ENCODE measurements around the gene B4GALNT4. TPM values are rescaled to one million over a fixed set of nuclear protein-coding genes. Genes with fewer than 3 reads are reported as not detected.
"Not testable (repeated sequence)": the region's sequence is repeated elsewhere in the genome, so short reads cannot be mapped to it uniquely, and the experiment has no call there.

The B4GALNT4 gene
- total RNA-seq, 1 donor from 2014 or later = 99.5 TPM

DNA sequence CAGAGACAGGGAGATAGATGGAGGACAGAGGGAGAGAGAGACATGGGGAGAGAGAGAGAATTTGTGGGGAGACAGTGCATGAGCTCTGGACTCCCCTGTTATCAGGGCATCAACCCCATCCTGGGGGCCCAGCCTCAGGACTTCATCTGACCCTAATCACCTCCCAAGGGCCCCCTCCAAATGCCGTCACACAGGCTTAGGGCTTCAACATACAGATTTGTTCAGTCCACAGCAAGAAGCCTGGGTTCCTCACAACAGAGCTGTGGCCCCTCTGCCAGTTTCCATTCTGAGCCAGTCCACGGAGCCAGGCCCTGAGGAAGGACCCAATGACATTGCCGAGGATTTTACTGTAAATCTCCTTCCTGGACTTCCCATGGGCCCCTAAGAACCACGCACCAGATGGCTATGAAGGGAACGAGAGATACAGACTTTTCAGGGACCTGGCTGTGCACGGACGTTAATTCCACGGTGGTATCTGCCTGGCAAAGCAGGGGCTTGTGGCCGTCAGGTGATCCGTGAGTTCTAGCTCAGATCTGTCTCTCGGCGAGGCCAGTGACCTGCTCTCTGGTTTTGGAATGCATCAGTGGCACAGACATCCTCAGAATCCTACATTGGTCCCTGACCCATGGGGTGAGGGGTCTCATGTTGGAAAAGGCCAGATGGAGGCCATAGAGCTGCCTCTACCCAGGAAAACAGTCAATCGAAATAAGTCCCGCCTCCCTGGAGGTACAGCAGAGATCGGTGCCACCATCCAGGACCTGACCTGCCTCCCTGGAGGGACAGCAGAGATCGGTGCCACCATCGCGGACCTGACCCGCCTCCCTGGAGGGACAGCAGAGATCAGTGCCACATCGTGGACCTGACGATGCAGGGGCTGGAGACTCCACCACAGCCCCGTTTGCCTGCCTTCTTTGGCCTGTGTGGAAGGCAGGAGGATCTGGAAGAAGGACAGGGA is 8.7 kb upstream of the B4GALNT4 start:
- no peak for DNase-seq

GRCh38 chr11:362642-363442 is 6.5 kb upstream of the B4GALNT4 start:
- DNase-seq = no peak

DNA sequence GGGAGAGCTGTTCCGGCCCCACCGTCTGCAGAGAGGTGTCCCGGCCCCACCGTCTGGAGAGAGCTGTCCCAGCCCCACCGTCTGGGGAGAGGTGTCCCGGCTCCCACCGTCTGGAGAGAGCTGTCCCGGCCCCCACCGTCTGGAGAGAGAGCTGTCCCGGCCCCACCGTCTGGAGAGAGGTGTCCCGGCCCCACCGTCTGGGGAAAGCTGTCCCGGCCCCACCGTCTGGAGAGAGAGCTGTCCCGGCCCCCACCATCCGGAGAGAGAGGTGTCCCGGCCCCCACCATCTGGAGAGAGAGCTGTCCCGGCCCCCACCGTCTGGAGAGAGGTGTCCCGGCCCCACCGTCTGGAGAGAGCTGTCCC is 5.9 kb upstream of the B4GALNT4 start:
- DNase-seq = not testable (repeated sequence)

DNA sequence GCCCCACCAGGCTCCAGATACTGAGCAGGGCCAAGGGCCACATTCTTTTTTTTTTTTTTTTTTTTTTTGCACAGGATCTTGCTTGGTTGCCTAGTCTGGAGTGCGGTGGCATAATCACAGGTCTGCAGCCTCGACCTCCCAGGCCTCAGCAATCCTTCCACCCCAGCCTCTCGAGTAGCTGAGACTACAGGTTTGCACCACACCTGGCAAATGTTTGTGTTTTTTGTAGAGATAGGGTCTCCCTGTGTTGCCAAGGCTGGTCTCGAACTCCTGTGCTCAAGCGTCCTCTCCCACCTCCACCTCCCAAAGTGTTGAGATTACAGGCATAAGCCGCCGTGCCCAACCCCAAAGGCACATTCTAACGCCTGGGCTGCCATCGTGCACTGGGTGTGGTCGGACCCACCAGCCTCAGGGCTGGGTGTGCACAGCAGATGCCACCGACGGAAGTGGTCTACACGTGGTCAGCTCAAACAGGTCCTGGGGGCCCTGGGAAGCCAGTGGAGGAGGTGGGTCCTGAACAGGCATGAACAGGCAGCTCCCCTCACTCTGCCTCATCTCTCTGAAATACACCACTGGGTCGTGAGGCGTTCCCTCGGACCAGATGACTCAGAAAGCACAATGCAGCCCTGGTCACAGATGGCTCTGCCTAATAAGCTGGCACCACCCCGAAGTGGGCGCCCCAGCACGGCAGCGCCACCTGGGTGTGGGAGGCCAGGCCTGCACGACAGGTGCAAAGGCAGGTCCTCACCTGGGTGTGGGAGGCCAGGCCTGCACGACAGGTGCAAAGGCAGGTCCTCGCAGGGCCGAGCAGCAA is 5.1 kb upstream of the B4GALNT4 start:
- no peak for DNase-seq

DNA sequence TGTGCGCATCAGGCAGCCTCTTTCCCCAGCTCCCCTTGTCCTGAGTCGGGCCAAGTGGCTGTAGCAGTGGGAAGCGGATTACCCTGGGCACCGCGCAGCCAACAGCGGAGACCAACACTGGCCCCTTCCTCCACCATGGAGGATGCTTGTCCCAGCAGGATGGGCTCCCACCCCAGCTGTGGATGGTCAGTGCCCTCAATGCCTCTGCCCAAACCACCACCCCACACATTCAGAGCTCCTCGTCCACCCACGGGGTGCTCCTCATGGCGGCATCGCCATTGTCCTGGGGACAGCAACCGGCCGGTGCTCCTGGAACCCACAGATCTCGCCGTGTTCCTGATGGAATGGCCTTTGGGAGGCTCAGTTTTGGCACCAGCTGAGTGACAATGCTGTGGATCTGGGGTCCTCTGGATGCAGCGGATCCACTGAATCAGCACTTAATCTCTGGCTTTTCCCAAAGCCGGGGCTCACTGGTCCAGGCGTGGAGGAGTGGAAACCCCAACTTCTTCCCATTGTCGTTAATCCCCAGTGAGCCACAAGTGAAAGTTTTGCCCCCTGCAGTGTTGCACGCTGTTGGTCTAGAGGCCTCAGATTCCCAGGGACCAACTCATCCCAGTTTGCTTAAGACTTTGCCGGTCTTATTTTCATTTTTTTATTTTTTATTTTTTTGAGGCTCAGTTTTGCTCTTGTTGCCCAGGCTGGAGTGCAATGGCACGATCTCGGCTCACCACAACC is 4.1 kb upstream of the B4GALNT4 start:
- no peak for DNase-seq

- DNase-seq = no peak
Measured at GRCh38 chr11:365831-366230, 3.5 kb upstream of the B4GALNT4 start.

GRCh38 chr11:367956-368413 is 1.3 kb upstream of the B4GALNT4 start:
- DNase-seq = no peak

DNA sequence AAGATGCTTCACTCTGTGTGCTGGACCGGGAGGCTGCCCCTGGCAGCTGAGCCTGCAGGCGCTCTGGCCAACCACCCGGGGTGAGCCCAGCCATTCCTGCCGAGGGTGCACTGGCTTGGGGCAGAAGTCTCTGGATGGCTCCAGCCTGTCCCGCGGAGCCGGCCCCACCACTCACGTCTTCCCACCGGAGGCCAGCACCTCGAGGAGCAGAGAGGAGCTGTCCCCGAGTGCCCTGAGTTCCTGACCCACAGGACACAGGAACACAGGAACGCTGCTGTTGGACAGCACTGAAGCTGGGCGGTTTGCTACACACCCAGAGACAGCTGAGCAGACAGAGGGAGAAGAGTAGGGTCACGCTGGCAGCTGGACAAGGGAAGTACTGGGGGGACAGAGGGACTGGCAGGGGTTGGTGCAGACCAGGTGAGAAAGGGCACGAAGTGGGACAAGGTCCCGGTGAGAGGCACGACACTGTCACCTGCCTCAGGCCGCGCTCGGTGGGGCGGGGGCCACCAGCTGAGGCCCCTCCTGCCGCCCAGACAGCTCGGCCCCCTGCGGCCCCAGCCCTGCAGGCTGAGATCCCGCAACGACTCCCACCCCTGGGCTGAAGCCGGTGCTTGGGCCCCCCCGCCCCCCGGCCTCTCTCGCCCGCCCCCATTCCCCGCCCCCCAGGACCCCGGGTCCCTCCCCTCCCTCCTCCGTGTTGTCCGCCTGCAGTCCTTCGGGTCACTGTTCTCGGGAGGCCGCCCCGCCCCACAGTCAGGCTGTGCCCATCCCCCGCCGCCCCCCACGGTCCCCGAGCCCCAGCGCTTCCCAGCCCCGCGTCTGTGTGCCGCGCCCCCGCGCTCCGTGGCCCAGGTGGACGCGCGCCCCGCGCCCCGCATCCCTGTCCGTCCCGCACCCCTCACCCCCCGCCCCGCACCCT is 624 bp upstream of the B4GALNT4 start:
- no peak for DNase-seq

DNA sequence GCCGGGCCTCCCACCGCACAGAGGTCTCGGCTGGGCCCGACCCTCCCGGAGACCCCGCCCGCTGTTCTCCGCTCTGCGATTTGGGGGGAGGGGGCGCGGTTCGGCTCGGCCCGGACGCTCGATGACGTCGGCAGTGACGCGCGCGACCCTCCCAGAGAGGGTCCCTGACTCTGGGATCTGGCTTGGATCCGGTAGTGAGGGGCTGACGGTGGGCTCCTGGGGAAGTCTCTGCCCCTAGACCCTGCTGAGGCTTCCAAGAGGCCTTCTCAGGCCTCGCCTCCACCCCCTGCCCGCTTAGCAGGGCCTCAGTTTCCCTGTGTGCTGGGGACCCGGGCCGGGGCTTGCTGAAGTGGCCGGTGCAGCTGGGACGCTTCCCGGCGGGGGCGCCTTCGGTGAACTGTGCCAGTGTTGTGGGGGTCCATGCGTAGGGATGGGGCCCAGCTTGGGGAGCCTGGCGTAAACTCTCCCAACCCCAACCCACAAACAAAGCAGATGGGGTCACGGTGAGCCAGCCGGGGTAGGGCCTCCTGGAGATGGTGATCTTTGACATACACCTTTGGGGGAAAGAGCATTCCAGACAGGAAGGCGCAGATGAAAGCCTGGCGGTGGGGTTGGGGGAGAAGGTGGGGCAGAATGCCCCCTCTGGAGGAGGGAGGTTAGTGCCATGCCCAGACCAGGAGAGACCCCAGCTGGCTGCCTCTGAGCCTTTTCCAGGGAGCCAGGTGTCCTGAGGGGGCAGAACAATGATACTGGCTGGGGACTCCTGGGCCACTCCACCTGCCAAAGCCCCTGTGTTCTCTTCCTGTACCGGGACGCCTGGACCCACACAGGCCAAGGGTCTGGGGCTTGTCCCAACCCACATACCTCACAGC is 1.0 kb downstream of the B4GALNT4 start:
- DNase-seq = no peak

DNA sequence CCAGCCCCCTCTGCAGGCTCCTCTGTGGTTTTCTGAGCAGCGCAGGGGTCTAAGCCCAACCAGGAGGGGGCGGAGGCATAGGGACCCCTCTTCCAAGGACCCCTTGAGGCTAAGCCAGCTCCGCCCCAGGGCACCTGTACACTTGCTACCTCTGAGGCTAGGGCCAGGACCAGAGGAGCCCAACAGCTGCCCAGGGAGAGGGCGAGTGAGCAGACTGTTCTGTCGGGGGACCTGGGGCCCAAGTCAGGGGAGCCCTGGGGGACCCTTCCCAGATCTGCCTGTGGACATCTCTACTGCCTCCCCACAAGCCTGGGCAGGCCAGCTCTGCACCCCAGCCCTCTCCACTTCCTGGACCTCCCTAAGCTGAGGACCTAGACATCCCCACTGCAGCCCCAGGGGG is 1.8 kb downstream of the B4GALNT4 start:
- DNase-seq = no peak

- no peak for DNase-seq
Measured at GRCh38 chr11:371716-372590, 2.7 kb downstream of the B4GALNT4 start.

DNA sequence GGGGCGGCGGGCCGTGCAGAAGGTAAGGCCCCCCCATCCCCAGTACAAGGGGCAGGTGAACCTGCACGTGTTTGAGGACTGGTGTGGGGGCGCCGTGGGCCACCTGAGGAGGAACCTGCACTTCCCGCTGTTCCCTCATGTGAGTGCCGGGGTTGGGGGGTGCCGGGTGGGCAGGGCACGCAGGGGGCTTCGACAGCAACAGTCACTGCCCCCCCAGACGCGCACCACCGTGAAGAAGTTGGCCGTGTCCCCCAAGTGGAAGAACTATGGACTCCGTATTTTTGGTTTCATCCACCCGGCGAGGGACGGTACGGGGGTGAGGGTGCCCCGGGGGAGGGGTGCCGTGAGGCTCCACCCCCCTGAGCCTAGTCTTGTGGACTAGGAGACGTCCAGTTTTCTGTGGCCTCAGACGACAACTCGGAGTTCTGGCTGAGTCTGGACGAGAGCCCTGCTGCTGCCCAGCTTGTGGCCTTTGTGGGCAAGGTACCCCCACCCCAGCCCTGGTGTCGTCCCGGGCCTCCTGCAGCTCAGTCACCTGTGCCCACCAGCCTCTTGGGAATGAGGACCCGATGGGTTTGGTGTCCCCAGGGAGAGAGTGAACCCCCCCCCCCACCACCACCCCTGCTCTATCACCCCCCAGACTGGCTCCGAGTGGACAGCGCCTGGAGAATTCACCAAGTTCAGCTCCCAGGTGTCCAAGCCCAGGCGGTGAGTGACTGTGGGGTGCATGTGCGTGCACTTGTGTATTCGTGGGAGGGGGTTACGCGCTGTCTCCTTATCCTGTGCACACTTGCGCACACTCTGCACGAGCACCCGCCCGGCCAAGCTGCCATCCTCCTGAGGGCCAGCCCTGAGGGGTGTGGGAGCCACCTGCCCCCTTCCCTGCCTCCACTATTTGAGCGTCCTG is 3.8 kb downstream of the B4GALNT4 start:
- DNase-seq = no peak

DNA sequence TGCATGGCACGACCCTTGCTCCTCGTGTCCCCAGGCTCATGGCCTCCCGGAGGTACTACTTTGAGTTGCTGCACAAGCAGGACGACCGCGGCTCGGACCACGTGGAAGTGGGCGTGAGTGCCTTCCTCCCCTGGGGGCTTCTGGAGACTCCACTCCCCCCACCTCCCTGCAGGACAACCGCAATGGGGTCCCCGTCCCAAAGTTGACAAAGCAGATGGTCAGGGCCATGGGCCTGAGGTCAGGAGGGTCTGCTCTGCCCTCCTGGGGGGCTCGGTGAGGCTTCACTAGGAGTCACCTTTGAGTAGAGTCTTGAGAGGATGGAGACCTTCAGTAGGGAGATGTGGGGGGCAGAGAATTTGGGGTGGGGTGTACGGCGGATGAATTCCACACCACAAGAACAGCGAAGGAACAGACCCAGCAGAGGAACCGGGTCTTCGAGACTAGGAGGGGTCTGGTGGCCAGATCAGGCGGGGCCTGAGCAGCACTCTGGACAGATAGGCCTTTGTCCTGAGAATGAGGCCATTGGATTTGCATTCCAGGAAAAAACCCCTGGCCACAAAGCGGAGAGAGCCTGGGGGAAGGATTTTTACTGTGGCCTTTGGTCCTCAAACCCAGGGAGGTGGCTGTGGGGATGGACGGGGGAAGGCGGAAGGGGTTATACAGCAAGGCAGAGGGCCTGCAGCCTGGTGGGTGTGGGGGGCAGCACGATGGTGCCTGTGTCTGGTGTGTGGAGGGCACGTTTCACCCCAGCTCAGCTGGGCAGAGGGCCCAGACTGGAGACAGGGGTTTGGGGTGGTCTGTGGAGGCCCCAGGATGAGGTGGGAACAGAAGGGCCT is 4.6 kb downstream of the B4GALNT4 start:
- no peak for DNase-seq

DNA sequence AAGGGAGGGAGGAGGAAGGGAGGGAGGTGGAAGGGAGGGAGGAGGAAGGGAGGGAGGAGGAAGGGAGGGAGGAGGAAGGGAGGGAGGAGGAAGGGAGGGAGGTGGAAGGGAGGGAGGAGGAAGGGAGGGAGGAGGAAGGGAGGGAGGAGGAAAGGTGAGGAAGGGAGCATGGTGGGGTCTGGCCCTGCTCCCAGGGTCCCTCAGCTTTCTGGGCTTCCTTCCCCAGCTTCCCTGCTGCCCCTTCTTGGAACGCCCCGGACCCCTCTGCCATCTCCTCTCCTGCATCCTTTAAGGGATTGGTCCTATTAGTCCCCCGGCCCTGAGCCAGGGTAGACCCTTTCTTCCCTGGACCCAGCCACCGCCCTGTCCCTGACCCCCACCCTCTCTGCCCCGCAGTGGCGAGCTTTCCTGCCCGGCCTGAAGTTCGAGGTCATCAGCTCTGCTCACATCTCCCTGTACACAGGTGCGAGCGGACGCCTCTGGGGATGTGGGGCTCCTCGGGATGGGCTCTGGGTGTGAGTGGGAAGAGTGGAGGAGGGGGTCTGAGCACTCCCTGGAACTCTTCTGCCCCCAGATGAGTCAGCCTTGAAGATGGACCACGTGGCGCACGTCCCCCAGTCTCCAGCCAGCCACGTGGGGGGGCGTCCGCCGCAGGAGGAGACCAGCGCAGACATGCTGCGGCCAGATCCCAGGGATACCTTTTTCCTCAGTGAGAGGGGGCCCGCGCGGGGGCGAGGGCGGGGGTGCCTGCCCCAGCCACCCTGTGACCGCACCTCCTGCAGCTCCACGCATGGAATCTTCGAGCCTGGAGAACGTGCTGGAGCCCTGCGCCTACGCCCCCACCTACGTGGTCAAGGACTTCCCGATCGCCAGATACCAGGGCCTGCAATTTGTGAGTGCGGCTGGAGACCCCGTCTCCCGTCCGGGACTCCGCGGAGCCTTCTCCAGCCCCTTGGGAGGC is 6.0 kb downstream of the B4GALNT4 start:
- DNase-seq = no peak

DNA sequence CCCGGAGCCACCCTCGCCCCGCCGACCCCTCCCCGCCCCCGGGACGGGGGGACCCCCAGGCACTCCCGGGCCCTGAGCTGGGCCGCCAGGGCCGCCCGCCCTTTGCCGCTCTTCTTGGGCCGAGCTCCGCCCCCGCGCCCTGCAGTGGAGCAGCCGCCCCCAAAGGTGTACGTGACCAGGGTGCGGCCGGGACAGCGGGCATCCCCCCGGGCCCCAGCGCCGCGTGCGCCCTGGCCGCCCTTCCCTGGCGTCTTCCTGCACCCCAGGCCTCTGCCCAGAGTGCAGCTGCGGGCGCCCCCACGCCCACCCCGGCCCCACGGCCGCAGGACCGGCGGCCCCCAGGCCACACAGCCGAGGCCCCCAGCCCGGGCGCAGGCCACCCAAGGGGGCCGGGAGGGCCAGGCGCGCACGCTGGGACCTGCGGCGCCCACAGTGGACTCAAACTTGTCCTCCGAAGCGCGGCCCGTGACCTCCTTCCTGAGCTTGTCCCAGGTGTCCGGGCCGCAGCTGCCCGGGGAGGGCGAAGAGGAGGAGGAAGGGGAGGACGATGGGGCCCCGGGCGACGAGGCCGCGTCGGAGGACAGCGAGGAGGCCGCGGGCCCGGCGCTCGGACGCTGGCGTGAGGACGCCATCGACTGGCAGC is 7.4 kb downstream of the B4GALNT4 start:
- no peak for DNase-seq

Data from occipital lobe (tissue), 2 donors.